GM20000 (cell line): ENCODE results near the gene ZC3H18.

Experiments used
- DNase-seq: peaks from one replicate; pipeline ENCODE4 v3.0.0; 2012; ENCODE audit warnings: low spot score
- CTCF ChIP-seq: IDR thresholded peaks from 2 replicates; pipeline ENCODE4 v1.5.1; 2012; ENCODE audit warnings: mild to moderate bottlenecking, control low read depth; ENCODE audit errors: extremely low read depth, missing control alignments

The ZC3H18 gene

GRCh38 chr16:88617268-88618031, 47.2 kb downstream of the ZC3H18 start:
- DNase-seq = no peak
- no peak for TF ChIP-seq CTCF

- no peak for TF ChIP-seq CTCF
- no peak for DNase-seq
Measured at GRCh38 chr16:88618182-88618955, 48.2 kb downstream of the ZC3H18 start.

GRCh38 chr16:88618956-88619667, 48.9 kb downstream of the ZC3H18 start:
- DNase-seq = no peak

GRCh38 chr16:88619859-88620815, 49.9 kb downstream of the ZC3H18 start:
- TF ChIP-seq CTCF = no peak
- DNase-seq = no peak

More at GRCh38 chr16:88618956-88619667, 48.9 kb downstream of the ZC3H18 start:
- no peak for TF ChIP-seq CTCF

DNA sequence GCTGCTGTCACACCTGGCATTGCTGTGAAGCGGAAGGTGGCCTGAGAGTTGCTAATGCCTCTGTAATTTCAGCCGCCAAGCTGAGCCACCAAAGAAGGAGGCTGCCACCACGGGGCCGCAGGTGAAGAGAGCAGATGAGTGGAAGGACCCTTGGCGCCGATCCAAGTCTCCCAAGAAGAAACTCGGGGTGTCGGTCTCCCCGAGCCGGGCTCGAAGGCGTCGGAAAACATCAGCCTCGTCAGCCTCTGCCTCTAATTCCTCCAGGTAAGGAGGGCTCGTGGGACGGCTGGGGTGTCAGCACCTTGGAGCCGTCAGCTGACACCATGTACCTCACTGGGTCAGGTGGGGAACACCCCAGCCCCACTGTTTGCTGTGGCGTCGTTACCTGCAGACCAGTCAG, 51.9 kb downstream of the ZC3H18 start:
- TF ChIP-seq CTCF = no peak
- DNase-seq = no peak

DNA sequence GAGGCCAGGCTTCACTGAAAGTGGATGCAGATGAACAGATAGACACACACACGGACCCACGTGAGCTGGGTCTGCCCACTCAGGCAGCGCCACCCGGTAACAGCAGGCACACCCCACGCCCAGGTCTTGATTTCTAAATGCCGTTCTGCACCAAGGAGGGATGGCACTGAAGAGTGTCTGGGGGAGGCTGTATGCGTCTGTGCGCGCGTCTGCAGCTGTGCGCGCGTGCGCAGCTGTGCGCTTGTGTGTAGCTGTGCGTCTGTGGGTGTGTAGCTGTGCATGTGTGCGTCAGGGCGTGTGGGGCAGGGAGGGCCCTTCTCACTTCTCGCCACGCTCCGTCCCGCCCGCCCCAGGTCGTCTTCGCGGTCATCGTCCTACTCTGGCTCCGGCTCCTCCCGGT, 52.7 kb downstream of the ZC3H18 start:
- no peak for TF ChIP-seq CTCF
- DNase-seq = no peak
